GM18861 (cell line): ENCODE measurements around the gene MALT1.

Experiments used
- ATAC-seq: cut with Tn5 transposase; IDR thresholded peaks from one replicate; pipeline ENCODE4 v1.9.1; 2021; ENCODE audit not compliant: unreplicated experiment

MALT1 gene

GRCh38 chr18:58690259-58690658, 19.0 kb downstream of the MALT1 start:
- no peak for ATAC-seq

DNA sequence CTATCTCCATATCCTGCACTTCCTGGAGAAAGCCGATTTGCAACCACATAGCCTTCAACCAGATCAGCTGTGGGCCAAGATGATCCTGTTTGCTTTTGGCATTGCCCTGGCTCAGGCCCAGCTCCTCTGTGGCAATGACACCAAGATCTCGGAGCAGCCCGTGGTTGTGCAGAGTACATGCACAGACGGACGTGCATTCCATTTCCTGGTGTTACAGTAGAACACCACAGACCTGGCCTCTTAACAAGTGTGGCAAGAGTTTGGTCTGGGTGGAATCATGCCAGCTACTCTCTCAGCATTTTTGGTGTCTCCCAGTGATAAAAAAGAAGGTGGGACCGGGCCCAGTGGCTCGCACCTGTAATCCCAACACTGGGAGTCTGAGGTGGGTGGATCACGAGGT, 20.0 kb downstream of the MALT1 start:
- ATAC-seq, result no peak

DNA sequence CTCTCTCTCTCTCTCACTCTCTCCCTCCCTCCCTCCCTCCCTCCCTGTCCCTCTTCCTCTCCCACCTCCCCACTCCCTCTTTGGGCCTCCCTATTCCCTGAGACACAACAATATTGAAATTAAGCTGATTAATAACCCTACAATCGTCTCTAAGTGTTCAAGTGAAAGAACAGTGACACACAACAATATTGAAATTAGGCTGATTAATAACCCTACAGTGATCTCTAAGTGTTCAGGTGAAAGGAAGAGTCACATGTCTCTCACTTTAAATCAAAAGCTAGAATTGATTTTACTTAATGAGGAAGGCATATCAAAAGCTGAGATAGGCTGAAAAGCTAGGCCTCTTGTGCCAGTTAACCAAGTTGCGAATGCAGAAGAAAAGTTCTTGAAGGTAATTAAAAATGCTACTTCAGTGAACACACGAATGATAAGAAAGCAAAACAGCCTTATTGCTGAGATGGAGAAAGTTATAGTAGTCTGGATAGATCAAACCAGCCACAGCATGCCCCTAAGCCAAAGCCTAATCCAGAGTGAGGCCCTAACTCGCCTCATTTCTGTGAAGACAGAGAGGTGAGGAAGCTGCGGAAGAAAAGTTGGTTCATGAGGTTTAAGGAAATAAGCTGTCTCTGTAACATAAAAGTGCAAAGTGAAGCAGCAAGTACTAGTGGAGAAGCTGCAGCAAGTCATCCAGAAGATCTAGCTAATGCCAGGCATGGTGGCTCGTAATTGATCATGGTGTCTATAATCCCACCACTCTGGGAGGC, 21.3 kb downstream of the MALT1 start:
- ATAC-seq, result no peak

DNA sequence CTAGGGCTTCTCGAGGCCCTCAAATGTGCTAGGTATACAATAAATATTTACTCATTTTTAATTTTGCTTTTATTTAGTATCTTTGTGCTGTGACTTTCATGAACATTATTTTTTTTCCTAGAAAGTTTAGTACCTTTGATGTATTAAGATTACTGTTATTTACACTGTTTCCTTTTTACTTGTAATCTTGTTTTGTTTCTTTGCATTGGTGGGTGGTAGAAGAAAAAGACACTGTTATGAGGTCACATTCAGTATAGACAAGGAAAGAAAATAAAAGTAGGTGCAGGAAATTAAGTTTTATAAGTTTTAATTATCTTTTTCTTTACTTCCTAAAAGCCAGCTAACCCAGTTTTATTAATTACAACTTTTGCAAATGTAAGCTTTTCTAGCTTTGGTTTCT, 23.0 kb downstream of the MALT1 start:
- ATAC-seq, result no peak

GRCh38 chr18:58694720-58695468, 23.6 kb downstream of the MALT1 start:
- no peak for ATAC-seq

DNA sequence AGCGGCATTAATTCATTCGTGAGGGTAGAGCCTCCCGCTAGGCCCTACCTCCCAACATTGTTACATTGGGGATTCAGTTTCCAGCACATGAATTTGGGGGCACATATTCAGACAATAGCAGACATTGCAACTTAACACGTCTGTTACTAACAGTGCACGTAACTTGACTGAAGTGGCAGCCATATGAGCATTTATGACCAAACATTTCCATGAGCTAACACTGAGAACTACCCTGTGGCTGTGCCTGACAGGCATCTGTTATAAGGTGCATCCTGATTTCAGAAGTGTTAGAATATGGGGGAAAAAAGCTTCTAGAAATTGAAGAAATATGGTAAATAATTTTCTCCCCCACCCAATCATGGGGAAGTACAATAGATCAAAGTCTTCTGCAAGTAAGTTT, 24.5 kb downstream of the MALT1 start:
- no peak for ATAC-seq

DNA sequence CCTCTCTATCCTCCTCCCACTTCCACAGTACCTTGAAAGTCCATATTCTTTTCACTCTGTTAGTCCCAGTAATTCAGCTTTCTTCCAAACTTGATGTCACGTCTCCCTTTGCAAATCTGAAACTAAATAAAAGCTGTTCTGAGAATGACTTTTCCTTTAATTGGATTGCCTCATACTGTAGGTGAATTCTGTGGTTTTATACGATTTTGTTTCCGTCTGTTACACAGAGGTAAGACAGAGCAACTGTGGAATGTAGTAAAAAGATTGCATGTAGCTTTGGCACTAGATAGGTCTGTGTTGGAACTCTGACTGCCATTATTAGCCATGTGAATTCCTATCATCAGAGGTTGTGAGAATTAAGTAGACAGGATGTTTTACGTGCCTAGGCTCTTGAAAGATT, 25.9 kb downstream of the MALT1 start:
- no peak for ATAC-seq

GRCh38 chr18:58698701-58699193, 27.5 kb downstream of the MALT1 start:
- no peak for ATAC-seq

- ATAC-seq, result no peak
These were observed 28.3 kb downstream of the MALT1 start for GRCh38 chr18:58699551-58699950.

DNA sequence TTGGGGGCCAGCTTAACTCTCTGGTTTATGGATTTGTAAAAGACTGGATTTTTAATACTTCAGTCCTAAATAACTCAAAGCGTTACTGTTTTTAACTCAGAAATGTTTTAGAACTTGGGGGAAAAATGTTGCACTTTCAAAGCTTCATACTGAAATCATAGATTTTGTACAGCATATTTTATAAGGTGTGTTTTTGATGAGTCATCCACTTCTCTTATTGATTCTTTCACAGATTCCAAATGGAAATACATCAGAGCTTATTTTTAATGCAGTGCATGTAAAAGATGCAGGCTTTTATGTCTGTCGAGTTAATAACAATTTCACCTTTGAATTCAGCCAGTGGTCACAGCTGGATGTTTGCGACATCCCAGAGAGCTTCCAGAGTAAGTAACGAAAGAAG, 28.9 kb downstream of the MALT1 start:
- ATAC-seq, result no peak

GRCh38 chr18:58712930-58713329, 41.7 kb downstream of the MALT1 start:
- no peak for ATAC-seq

GRCh38 chr18:58714259-58714658, 43.0 kb downstream of the MALT1 start:
- no peak for ATAC-seq

DNA sequence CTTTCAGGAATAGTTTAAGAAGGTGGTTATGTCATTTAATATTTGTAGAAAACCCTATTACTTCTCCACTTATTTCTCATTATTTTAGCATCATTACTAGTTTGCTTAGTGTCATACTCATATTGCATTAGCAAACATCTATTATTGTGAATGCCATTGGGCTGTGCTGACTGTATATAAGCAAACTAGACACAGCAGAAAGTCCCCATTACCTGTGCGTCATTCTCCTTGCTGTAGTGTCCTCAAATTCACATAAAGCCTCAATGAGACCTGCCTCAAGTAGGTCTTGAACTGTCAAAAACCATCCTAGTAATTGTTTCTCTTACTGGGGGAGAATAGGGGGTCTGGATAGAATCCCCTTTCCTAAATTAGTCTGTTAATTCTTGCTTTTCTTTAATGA, 43.6 kb downstream of the MALT1 start:
- ATAC-seq, result no peak

- ATAC-seq, result no peak
These were observed 44.3 kb downstream of the MALT1 start for GRCh38 chr18:58715540-58715939.

DNA sequence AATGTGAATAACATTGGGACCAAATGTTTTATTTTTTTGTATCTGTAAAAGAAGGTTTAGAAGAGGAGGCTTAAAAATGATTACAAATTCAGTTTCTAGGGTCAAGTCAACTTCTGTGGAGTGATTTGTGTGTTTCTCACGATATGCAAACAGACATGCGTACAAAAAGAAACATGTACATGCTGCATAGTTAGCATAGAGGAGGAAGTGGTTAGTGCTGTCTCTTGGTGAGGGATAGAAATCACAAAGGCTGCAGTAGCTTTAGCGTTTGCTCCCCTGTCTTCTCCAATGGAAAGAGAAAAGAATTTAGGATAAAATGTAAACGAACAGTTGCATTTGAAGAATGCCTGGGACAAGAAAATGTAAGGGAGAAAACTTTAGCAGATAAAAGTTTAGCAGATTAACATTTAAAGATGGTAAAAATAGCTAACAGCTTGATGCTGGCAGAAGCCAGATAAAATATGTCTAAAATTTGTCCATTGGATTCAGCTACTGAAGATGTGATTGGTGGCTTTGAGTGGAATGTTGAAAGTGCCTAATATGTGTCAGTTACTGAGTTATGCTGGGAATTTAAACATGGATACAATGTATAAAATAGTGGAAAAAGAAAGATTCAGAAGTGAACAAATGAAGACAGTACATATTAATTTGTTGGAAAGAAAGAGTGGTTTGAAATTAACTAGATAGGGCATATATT, 44.9 kb downstream of the MALT1 start:
- ATAC-seq, result peak; percentile 74

- no peak for ATAC-seq
These were observed 50.4 kb downstream of the MALT1 start for GRCh38 chr18:58721566-58722239.

GRCh38 chr18:58723810-58724602, 52.7 kb downstream of the MALT1 start:
- ATAC-seq, result no peak

DNA sequence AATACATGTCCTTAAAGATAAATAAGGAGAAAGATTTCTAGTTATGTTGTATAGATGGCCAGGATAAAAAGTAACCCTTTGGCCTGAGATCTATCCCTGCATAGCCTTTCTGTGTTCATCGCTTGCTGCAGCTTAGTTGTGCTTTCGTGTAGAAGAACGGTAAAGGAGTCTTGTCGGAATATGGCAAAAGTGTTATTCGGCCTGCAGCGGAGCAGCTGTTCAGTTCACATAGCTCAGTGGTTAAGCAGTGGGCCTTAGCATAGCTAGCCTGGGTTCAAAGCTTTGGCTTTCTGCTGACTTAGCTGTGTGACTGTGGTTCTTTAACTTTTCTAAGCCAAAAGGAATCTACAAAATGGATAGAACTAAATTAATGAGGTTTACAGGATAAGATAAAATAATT, 55.4 kb downstream of the MALT1 start:
- ATAC-seq, result no peak

DNA sequence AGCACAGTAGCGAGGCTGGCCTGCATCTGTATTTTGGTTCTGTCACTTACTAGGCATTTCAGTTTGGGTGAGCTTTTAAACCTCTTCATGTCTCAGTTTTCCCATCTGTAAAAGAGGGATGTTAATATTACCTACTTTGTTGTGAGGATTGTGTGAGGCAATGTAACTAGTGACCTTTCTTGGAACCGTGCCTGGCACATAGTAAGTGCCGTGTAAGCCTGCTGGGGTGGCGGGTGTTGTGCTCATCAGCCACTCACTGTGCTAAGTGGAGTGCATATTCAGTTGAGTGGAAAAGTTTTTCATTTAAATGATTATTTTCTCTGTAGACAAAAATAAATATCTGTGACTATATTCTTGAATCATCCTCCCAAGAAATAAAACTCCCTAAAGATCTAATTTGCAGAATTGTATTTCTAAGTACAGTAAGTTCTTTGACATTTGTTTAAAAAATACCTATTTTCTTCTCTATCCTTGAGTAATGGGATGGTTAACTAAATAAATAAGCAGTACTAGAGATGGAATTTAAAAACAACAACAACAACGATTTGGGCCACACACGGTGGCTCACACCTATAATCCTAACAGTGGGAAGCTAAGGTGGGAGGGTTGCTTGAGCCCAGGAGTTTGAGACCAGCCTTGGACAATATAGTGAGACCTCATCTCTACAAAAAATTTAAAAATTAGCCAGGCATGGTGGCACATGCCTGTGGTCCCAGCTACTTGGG, 56.7 kb downstream of the MALT1 start:
- ATAC-seq, result no peak

DNA sequence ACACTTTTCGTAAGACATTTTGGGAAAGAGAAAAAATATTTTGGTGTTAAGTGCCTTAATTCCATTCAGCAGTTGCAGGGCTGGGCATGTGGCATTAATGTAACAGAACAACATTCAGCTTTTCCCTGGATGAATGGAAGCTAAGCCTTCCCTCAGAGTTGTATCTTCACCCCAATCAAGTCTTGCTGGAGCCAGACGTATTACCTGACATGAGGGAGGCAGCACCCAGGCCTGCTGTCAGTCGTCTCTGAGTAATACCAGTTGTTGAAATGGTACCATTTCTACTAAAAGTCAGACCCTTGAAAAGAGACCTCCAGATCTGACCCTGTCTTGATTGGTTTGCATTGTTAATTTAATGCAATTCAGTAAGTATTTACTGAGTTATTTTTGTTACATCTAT, 57.5 kb downstream of the MALT1 start:
- ATAC-seq, result no peak
